ENCODE data around the gene UPB1. TPM values are rescaled to one million over a fixed set of nuclear protein-coding genes. Genes with fewer than 3 reads are reported as not detected.

UPB1 gene
- total and polyA plus RNA-seq, 4 donors = 7.1 to 115 (median 58.8) TPM

DNA sequence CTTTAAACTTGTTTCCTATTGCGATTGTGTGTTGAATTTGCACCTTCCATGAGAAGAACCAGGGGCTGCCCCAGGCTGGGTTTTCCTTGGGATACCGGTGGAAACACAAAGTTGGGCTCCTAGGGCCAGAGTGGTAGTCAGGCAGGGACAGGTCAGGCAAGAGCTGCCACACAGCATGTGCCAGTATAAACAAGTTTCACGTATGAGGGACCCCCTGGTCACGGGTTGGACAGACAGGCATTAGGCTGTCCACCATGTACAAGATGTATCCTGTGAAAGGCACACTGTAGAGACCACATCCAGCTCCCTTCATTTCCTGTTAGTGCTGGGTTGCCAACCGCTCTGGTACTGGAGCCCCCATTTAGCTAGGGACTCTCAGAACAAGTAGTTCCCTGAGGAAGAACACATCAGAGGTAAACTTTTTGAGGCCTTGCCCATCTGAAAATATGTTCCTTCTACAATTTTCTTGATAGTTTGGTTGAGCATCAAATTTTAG, 8.8 kb downstream of the UPB1 start:
- no peak for DNase-seq (ENCODE audit: low spot score)
- no peak overlapping the region for H3K9ac ChIP-seq (ENCODE audit: low read depth in 1 of 2, low read length in 2 of 2)
- peak overlapping the region; percentile 88 to 95 for H3K27ac ChIP-seq (ENCODE audit: low read depth in 1 of 2, low read length in 2 of 2)
- no peaks in the 10 kb centered on the region for H3K9me3 ChIP-seq (ENCODE audit: control insufficient read depth in 4 of 4, low read length in 3 of 4)
- 70% methylated on average over 5 of the region's 5 CpGs for WGBS
- H3K36me3 ChIP-seq (ENCODE audit: control insufficient read depth in 4 of 4, insufficient read depth in 3 of 4, low read depth in 1 of 4, low read length in 3 of 4) = peaks cover 0 to 9% (median 0%) of the 10 kb centered on the region in 4 donors
- TF ChIP-seq HNF4A (conservative IDR thresholded peaks at IDR 0.05) (no peak), FOXA2 (IDR thresholded peaks at IDR 0.05) (no peak), YY1 (IDR thresholded peaks at IDR 0.05) (no peak), TAF1 (conservative IDR thresholded peaks at IDR 0.05) (no peak), RXRA (IDR thresholded peaks at IDR 0.05) (no peak), GABPA (IDR thresholded peaks at IDR 0.05 in 1 of 2, conservative IDR thresholded peaks at IDR 0.05 in 1 of 2) (no peak)
- peaks cover 12 to 90% (median 66%) of the 10 kb centered on the region in 4 donors for H3K4me1 ChIP-seq (ENCODE audit: control insufficient read depth in 4 of 4, insufficient read depth in 4 of 4, low read length in 3 of 4)
- no peak overlapping the region for H3K4me3 ChIP-seq (ENCODE audit: low read depth in 1 of 3, low read length in 3 of 3)
- H3K27me3 ChIP-seq (ENCODE audit: control insufficient read depth in 4 of 4, insufficient read depth in 4 of 4, low read length in 3 of 4) = no peaks in the 10 kb centered on the region

DNA sequence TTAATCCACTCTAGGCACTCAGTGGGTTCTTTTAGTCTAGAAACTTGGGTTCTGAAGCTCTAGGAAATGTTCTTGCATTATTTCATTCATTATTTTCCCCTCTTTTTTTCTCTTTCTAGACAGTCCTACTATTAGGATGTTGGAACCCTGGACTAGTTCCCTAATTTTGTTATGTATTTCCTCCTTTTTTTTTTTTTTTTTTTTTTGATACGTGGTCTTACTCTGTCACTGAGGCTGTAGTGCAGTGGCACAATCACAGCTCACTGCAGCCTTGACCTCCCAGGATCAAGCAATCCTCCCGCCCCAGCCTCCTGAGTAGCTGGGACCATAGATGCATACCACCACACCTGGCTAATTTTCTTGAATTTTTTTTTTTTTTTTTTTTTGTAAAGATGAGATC, 9.4 kb downstream of the UPB1 start:
- no peak for TF ChIP-seq SP1 (IDR thresholded peaks at IDR 0.05)
- no peak for TF ChIP-seq HNF4A (conservative IDR thresholded peaks at IDR 0.05)
- TF ChIP-seq, protein P1, sequence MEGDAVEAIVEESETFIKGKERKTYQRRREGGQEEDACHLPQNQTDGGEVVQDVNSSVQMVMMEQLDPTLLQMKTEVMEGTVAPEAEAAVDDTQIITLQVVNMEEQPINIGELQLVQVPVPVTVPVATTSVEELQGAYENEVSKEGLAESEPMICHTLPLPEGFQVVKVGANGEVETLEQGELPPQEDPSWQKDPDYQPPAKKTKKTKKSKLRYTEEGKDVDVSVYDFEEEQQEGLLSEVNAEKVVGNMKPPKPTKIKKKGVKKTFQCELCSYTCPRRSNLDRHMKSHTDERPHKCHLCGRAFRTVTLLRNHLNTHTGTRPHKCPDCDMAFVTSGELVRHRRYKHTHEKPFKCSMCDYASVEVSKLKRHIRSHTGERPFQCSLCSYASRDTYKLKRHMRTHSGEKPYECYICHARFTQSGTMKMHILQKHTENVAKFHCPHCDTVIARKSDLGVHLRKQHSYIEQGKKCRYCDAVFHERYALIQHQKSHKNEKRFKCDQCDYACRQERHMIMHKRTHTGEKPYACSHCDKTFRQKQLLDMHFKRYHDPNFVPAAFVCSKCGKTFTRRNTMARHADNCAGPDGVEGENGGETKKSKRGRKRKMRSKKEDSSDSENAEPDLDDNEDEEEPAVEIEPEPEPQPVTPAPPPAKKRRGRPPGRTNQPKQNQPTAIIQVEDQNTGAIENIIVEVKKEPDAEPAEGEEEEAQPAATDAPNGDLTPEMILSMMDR (IDR thresholded peaks at IDR 0.05; ENCODE audit: low read depth, low read length, missing input control) = no peak
- TF ChIP-seq, protein P2, sequence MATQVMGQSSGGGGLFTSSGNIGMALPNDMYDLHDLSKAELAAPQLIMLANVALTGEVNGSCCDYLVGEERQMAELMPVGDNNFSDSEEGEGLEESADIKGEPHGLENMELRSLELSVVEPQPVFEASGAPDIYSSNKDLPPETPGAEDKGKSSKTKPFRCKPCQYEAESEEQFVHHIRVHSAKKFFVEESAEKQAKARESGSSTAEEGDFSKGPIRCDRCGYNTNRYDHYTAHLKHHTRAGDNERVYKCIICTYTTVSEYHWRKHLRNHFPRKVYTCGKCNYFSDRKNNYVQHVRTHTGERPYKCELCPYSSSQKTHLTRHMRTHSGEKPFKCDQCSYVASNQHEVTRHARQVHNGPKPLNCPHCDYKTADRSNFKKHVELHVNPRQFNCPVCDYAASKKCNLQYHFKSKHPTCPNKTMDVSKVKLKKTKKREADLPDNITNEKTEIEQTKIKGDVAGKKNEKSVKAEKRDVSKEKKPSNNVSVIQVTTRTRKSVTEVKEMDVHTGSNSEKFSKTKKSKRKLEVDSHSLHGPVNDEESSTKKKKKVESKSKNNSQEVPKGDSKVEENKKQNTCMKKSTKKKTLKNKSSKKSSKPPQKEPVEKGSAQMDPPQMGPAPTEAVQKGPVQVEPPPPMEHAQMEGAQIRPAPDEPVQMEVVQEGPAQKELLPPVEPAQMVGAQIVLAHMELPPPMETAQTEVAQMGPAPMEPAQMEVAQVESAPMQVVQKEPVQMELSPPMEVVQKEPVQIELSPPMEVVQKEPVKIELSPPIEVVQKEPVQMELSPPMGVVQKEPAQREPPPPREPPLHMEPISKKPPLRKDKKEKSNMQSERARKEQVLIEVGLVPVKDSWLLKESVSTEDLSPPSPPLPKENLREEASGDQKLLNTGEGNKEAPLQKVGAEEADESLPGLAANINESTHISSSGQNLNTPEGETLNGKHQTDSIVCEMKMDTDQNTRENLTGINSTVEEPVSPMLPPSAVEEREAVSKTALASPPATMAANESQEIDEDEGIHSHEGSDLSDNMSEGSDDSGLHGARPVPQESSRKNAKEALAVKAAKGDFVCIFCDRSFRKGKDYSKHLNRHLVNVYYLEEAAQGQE (IDR thresholded peaks at IDR 0.05) = no peak
- TF ChIP-seq EGR1 (IDR thresholded peaks at IDR 0.05; ENCODE audit: low read depth in 2 of 2) = no peak
- TF ChIP-seq RAD21 (IDR thresholded peaks at IDR 0.05) = no peak
- no peak for TF ChIP-seq NR2F2 (IDR thresholded peaks at IDR 0.05)
- no peak for TF ChIP-seq RXRA (IDR thresholded peaks at IDR 0.05)
- TF ChIP-seq, protein P3, sequence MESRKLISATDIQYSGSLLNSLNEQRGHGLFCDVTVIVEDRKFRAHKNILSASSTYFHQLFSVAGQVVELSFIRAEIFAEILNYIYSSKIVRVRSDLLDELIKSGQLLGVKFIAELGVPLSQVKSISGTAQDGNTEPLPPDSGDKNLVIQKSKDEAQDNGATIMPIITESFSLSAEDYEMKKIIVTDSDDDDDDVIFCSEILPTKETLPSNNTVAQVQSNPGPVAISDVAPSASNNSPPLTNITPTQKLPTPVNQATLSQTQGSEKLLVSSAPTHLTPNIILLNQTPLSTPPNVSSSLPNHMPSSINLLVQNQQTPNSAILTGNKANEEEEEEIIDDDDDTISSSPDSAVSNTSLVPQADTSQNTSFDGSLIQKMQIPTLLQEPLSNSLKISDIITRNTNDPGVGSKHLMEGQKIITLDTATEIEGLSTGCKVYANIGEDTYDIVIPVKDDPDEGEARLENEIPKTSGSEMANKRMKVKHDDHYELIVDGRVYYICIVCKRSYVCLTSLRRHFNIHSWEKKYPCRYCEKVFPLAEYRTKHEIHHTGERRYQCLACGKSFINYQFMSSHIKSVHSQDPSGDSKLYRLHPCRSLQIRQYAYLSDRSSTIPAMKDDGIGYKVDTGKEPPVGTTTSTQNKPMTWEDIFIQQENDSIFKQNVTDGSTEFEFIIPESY (IDR thresholded peaks at IDR 0.05) = no peak
- no peak for TF ChIP-seq TAF1 (conservative IDR thresholded peaks at IDR 0.05)
- TF ChIP-seq HNF4G (IDR thresholded peaks at IDR 0.05) = no peak
- TF ChIP-seq GABPA (IDR thresholded peaks at IDR 0.05 in 1 of 2, conservative IDR thresholded peaks at IDR 0.05 in 1 of 2) = no peak
- TF ChIP-seq, protein P4, sequence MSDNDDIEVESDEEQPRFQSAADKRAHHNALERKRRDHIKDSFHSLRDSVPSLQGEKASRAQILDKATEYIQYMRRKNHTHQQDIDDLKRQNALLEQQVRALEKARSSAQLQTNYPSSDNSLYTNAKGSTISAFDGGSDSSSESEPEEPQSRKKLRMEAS (IDR thresholded peaks at IDR 0.05) = no peak
- TF ChIP-seq FOXA2 (IDR thresholded peaks at IDR 0.05) = no peak
- Histone ChIP-seq H3K4me3 (ENCODE audit: low read depth in 1 of 3, low read length in 3 of 3) (no peak overlapping the region), H3K4me1 (ENCODE audit: control insufficient read depth in 4 of 4, insufficient read depth in 4 of 4, low read length in 3 of 4) (peaks cover 14 to 90% (median 62%) of the 10 kb centered on the region in 4 donors), H3K9me3 (ENCODE audit: control insufficient read depth in 4 of 4, low read length in 3 of 4) (no peaks in the 10 kb centered on the region), H3K9ac (ENCODE audit: low read depth in 1 of 2, low read length in 2 of 2) (no peak overlapping the region), H3K27ac (ENCODE audit: low read depth in 1 of 2, low read length in 2 of 2) (peak overlapping the region; percentile 88 to 95), H3K36me3 (ENCODE audit: control insufficient read depth in 4 of 4, insufficient read depth in 3 of 4, low read depth in 1 of 4, low read length in 3 of 4) (peaks cover 0 to 9% (median 0%) of the 10 kb centered on the region in 4 donors), H3K27me3 (ENCODE audit: control insufficient read depth in 4 of 4, insufficient read depth in 4 of 4, low read length in 3 of 4) (no peaks in the 10 kb centered on the region)
- DNase-seq (ENCODE audit: low spot score) = no peak
- 77% methylated on average over 2 of the region's 2 CpGs for WGBS

Measured in liver (tissue), 9 donors.